ENCODE measurements around the gene CSNK2A3.

DNA sequence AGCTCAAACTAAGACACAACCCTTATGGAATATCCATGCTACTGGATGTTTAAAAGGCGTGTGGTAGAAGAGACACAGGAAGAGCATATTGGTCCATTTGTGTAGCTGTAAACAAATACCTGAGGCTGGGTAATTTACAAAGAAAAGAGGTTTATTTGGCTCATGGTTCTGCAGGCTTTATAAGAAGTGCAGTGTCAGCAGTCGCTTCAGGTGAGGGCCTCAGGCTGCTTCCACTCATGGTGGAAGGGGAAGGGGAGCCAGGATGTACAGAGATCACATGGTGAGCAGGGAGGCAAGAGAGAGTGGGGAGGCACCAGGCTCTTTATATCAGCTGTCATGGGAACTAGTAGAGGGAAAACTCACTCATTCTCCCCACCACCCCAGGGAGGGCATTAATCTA lies 31.8 kb upstream of the CSNK2A3 start:
- TF ChIP-seq, protein P1, sequence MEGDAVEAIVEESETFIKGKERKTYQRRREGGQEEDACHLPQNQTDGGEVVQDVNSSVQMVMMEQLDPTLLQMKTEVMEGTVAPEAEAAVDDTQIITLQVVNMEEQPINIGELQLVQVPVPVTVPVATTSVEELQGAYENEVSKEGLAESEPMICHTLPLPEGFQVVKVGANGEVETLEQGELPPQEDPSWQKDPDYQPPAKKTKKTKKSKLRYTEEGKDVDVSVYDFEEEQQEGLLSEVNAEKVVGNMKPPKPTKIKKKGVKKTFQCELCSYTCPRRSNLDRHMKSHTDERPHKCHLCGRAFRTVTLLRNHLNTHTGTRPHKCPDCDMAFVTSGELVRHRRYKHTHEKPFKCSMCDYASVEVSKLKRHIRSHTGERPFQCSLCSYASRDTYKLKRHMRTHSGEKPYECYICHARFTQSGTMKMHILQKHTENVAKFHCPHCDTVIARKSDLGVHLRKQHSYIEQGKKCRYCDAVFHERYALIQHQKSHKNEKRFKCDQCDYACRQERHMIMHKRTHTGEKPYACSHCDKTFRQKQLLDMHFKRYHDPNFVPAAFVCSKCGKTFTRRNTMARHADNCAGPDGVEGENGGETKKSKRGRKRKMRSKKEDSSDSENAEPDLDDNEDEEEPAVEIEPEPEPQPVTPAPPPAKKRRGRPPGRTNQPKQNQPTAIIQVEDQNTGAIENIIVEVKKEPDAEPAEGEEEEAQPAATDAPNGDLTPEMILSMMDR (IDR thresholded peaks at IDR 0.05), result no peak
- TF ChIP-seq POLR2A (IDR thresholded peaks at IDR 0.05) (no peak), POLR2AphosphoS5 (IDR thresholded peaks at IDR 0.05; ENCODE audit: insufficient read depth in 1 of 2, low read depth in 1 of 2) (no peak)
